Mucosa of rectum (tissue), 2 donors: ENCODE data around the gene WAPL.

ENCODE experiments used
- H3K27ac ChIP-seq, 2 donors: one replicate each; pipeline ENCODE4 v1.7.0; 2013; ENCODE audit warnings: inconsistent platforms in 2 of 2, low read depth in 2 of 2, low read length in 2 of 2
- H3K27me3 ChIP-seq, 2 donors: one replicate each; pipeline ENCODE4 v1.7.0; 2013; ENCODE audit warnings: low read length in 2 of 2; ENCODE audit not compliant: control insufficient read depth in 2 of 2, insufficient read depth in 2 of 2
- H3K36me3 ChIP-seq, 2 donors: one replicate each; pipeline ENCODE4 v1.7.0; 2013; ENCODE audit warnings: low read length in 2 of 2; ENCODE audit not compliant: control insufficient read depth in 2 of 2, insufficient read depth in 2 of 2
- H3K4me1 ChIP-seq, 2 donors: one replicate each; pipeline ENCODE4 v1.7.0; 2013; ENCODE audit warnings: low read length in 2 of 2, mild to moderate bottlenecking in 1 of 2; ENCODE audit not compliant: control insufficient read depth in 2 of 2, insufficient read depth in 2 of 2
- H3K4me3 ChIP-seq, 2 donors: one replicate each; pipeline ENCODE4 v1.7.0; 2013; ENCODE audit warnings: low read length in 2 of 2
- H3K9ac ChIP-seq, 2 donors: one replicate each; pipeline ENCODE4 v1.7.0; 2013; ENCODE audit warnings: low read length in 2 of 2, low read depth in 1 of 2, mild to moderate bottlenecking in 1 of 2
- H3K9me3 ChIP-seq, 2 donors: one replicate each; pipeline ENCODE4 v1.7.0; 2013; ENCODE audit warnings: low read length in 2 of 2; ENCODE audit not compliant: control insufficient read depth in 2 of 2
- donor health status: healthy.
- donor health status: Normal muscosa, but diverticular disease.

The WAPL gene

DNA sequence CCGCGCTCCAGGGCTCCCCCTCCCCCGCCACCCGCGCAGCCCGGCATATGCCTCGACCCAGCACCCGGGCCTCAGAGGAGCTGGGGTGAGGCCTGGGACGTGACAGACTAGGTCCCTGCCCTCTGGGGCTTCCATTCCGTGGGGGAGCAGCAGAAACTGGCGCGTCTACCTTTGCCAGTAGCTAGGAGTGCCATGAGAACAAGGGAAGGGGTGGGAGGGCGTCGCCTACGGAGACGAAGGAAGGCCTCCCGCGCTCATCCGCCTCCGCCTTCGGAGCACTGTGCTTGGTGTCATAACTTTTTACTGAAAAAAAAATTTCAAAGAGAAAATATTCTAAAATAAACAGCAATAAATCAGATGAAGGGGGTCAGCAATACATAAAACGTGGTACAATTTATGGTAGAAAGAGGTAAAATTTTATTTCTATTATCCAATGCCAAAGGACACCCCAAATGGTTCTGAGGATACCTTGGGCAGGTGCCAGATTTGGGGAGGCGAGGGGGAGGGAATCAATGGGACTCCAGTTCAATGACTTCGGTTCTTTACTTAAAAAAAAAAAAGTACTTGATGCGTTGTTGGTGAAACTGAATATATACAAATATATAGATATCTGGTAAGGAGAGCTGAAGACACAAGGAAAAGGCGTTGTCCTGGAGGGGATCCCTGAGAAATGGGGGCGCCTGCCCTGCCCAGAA is 119.9 kb downstream of the WAPL start:
- H3K27ac ChIP-seq, result peak overlapping the region; percentile 83 to 88
- H3K9me3 ChIP-seq, result no peaks in the 10 kb centered on the region
- no peaks in the 10 kb centered on the region for H3K27me3 ChIP-seq
- H3K9ac ChIP-seq, result peak overlapping the region in 1 of 2 donors; percentile 70
- peak overlapping the region; percentile 72 to 79 for H3K4me3 ChIP-seq
- peaks cover 9 to 16% of the 10 kb centered on the region in 2 donors for H3K4me1 ChIP-seq
- H3K36me3 ChIP-seq, result no peaks in the 10 kb centered on the region

DNA sequence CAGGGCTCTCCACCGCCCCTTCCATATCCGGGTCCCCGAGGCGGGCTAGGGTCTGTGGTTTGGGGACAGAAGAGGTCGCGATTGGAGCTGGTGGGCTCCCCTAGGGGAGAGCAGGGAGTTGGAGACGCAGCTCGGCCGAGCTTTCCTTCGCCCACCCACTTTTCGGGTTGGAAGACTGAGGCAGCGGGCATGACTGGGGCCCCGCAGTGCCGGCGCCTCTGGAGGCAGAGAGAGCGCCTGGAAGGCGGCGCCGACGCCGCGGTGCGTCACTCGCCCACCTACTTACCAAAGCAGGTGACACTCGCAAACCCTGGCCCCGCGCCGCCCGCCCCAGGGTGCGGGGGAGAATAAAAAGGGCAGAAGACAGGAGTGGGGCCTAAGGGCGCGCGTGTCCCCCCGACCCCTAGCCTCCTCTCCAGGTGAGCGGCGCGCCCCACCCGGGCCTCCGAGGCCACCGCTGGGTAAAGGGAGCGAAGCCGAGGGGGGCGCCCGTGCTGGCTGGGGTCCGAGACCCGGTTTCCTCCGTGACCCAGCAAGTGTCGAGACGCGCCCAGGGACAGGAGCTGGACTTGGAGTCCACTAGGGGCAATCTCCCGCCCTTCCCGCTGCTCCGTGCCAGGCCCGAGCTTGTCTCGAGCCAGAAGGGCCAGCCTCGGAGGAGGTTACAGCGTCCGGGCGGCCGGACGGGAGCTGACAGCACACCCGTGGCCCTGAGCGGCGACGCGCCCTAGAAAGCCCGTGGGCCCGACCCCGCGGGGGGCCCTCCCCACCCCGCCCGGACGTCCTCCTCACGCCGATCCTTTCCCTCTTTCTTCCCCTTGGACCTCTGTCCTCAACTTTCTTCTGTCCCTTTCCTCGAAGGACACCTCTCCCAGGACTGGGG is 120.6 kb downstream of the WAPL start:
- H3K4me3 ChIP-seq, result peak overlapping the region; percentile 72 to 79
- peak overlapping the region; percentile 68 to 70 for H3K9ac ChIP-seq
- H3K9me3 ChIP-seq, result no peaks in the 10 kb centered on the region
- no peaks in the 10 kb centered on the region for H3K36me3 ChIP-seq
- H3K27ac ChIP-seq, result peak overlapping the region; percentile 83 to 88
- H3K27me3 ChIP-seq, result no peaks in the 10 kb centered on the region
- peaks cover 9 to 16% of the 10 kb centered on the region in 2 donors for H3K4me1 ChIP-seq

DNA sequence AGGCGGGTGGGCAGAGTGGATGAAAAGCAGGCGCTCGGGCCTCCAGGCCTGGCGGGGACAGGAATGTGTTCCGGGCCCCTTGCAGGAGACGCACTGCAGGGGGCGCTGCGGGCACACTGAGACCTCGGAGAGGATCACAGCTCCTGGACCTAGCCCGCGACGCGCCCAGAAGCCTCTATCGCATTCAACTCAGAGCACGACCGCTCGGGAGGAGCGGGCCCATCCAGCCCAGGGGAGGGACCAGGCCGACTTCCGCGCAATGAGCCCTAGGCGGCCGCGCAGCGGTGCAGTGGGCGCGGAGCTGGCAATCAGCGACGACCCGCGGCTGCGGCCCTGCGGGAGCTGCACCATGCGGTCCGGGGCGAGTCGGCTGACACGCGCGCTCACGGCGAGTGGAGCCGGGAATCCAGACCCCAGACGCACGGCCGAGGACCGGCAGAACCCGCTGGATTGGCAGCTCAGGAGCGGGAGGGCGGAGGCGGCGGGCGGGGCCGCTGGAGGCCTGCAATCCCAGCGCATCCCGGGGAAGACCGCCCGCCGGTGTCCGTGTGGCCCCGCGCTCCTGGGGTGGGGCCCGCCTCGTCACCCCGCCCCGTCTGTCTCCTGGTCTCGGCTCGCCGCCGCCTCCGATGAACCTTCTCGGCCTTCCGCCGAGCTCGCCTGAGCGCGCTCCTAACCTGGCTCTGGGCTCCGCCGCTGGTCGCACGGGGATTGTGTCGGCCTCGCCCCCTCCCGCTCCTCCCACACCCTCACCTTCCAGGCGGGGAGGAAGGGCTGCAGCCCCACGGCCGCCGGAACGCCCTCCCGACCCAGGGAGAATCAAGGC is 121.5 kb downstream of the WAPL start:
- Histone ChIP-seq H3K4me3 (peak overlapping the region; percentile 72 to 79), H3K9me3 (no peaks in the 10 kb centered on the region), H3K9ac (peak overlapping the region; percentile 68 to 70), H3K27me3 (no peaks in the 10 kb centered on the region), H3K36me3 (no peaks in the 10 kb centered on the region), H3K4me1 (peaks cover 9 to 16% of the 10 kb centered on the region in 2 donors), H3K27ac (peak overlapping the region; percentile 83 to 88)

DNA sequence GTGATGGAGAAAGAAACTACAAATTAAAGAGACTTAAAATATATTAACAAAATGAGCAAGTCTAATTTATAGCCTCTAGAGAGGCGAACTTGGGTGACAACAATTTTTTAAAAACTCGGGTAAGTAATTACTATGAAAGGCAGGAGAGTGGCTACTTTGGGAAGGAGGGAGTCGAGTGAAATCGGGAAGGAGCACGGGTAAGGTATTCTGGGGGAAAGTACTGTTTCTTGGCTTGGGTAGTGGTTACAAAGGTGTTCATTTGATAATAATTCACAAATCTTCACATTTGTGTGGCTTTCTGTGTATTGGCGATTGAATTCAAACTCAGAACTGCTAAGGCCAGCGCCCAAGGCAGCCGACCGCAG is 122.1 kb downstream of the WAPL start:
- Histone ChIP-seq H3K27me3 (no peaks in the 10 kb centered on the region), H3K9me3 (no peaks in the 10 kb centered on the region), H3K4me3 (peak overlapping the region in 1 of 2 donors; percentile 79), H3K27ac (peak overlapping the region; percentile 83 to 88), H3K9ac (peak overlapping the region; percentile 27 to 70), H3K4me1 (peaks cover 9 to 16% of the 10 kb centered on the region in 2 donors), H3K36me3 (no peaks in the 10 kb centered on the region)

DNA sequence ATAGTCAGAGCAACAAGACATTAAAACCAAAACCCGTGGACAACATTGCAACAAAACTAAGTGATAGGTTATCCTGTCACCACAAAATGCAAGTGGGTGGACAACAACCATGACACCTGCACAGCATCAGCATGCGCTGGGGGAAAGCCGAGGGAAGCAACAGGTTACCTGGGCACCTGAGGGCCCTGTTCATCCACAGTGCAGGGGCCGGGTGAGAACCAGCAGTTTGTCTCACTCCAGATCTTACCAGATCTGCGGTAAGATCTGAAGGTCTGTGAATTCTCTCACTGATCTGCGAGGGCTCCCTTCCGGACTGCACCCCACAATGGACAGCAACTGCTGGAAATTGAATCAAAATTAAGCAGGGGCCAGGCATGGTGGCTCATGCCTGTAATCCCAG is 124.5 kb downstream of the WAPL start:
- no peak overlapping the region for H3K27ac ChIP-seq
- H3K4me1 ChIP-seq, result peaks cover 9 to 14% of the 10 kb centered on the region in 2 donors
- no peaks in the 10 kb centered on the region for H3K27me3 ChIP-seq
- no peak overlapping the region for H3K9ac ChIP-seq
- no peak overlapping the region for H3K4me3 ChIP-seq
- no peaks in the 10 kb centered on the region for H3K9me3 ChIP-seq
- H3K36me3 ChIP-seq, result no peaks in the 10 kb centered on the region

DNA sequence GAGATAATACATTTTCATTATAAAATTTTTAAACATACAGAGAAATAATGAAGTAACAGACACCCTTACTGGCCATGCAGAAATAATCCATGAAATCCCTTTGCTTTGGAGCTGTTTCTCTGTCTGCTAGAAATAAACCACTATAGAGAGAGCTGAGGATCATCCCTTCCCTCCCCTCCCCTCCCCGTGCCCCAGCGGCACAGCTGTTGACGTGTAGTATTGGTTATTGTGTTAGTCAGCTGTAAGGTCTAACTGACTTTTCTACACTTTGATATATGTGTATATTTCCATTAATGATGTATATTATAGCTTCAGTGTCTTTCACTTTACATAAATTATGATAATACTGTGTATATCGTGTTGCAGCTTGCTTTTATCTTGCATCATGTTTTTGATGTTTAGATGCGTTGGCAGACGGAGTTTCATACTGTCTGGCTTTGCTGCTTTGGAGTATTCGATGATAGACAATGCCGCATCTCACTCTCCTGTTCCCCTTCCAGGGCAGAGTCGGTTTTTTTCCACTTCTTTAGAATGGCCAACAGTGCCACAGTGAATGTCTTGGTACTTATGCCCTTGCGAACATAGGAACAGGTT is 127.6 kb downstream of the WAPL start:
- Histone ChIP-seq H3K9ac (no peak overlapping the region), H3K9me3 (no peaks in the 10 kb centered on the region), H3K36me3 (no peaks in the 10 kb centered on the region), H3K4me3 (no peak overlapping the region), H3K4me1 (peaks cover 0 to 6% of the 10 kb centered on the region in 2 donors), H3K27me3 (peaks cover 0 to 3% of the 10 kb centered on the region in 2 donors), H3K27ac (no peak overlapping the region)

DNA sequence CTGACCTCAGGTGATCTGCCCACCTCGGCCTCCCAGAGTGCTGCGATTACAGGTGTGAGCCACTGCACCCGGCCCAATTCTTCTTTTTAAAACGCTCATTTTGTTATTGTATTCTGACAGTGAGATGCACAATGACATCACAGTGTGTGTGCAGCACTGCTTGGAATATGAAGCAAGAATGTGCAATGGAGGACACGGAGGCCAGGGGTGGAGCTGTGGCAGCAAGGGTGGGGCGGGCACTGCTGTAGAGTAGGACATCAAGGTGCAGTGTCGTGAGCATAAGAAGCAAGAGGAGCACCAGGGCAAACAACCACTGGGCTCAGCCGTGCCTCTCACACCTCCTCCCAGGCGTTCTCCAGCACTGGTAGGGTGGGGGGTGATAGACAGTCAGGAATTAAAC is 128.2 kb downstream of the WAPL start:
- Histone ChIP-seq H3K4me3 (no peak overlapping the region), H3K27me3 (peaks cover 2 to 4% of the 10 kb centered on the region in 2 donors), H3K9me3 (no peaks in the 10 kb centered on the region), H3K9ac (no peak overlapping the region), H3K36me3 (no peaks in the 10 kb centered on the region), H3K4me1 (peaks cover 0 to 6% of the 10 kb centered on the region in 2 donors), H3K27ac (no peak overlapping the region)

DNA sequence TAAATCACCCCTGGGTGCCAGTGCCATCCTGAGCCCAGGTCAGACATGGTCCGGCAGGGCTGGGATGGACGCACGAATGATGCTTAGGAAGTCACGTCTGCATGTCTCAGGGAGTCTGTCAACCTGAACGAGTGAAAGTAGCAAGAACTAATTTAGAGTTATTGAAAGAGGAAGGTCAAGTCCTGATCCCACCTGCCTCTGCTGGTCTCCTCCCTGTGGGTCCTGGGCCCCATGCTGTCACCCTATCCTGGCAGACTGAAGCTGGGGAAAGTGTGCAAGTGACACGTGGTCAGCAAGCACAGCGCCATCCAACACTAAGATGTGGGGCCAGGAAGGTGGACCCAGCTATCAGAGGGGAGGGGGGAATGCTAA is 128.9 kb downstream of the WAPL start:
- H3K9me3 ChIP-seq, result no peaks in the 10 kb centered on the region
- no peak overlapping the region for H3K27ac ChIP-seq
- H3K4me1 ChIP-seq, result peaks cover 0 to 6% of the 10 kb centered on the region in 2 donors
- peaks cover 6 to 8% of the 10 kb centered on the region in 2 donors for H3K27me3 ChIP-seq
- H3K36me3 ChIP-seq, result no peaks in the 10 kb centered on the region
- H3K9ac ChIP-seq, result no peak overlapping the region
- no peak overlapping the region for H3K4me3 ChIP-seq

DNA sequence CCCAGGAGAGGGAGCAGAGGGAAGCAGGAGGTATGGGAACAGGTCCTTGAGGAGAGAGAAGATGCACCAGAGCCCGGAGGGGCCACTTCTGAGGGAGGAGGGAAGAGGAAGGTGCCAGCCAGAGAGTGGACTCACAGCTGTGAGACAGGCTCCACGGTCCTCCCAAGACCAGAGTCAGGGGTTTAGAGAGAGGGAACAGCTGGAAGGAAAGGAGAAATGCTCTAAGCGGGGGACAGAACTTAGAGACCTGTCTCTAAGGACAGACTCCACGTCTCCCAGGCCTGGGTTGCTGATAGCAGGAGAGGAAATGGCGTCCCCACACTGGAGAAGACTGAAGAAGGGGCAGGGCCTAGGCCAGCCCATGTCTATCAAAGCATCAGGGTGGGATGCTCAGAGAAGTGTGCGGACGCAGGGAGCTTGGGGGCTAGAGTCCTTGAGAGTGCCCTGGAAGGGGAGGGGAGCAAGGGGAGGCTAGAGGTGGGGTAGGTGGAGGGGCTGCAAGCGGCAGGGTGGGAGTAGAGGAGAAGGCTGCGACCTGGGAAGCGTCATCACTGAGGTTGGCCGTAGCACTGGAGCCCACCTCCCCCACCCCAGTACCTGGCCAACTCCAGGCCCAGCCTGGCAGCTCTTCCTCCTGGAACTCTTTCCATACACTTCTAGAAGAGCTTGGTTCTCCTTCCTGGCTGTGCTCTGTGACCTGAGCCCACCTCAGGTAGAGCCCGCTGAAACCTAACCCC is 129.4 kb downstream of the WAPL start:
- Histone ChIP-seq H3K27me3 (peaks cover 8% of the 10 kb centered on the region in 2 donors), H3K4me3 (no peak overlapping the region)

More for the DNA sequence above, 129.4 kb downstream of the WAPL start:
- no peak overlapping the region for H3K27ac ChIP-seq
- H3K9ac ChIP-seq, result no peak overlapping the region
- H3K9me3 ChIP-seq, result no peaks in the 10 kb centered on the region
- H3K4me1 ChIP-seq, result peaks cover 0 to 6% of the 10 kb centered on the region in 2 donors
- no peaks in the 10 kb centered on the region for H3K36me3 ChIP-seq
